Endodermal cell (in vitro differentiated cells): ENCODE results near the gene EXOC6. TPM values are rescaled to one million over a fixed set of nuclear protein-coding genes. Genes with fewer than 3 reads are reported as not detected.

Experiments
- DNase-seq: peaks from one replicate; pipeline ENCODE4 v3.0.0-alpha.2; 2017
- H3K27ac ChIP-seq: 2 replicates; pipeline ENCODE4 v1.5.1; 2013; ENCODE audit warnings: mild to moderate bottlenecking, low read depth, low read length, moderate library complexity
- H3K27me3 ChIP-seq: 2 replicates; pipeline ENCODE4 v1.6.1; 2013; ENCODE audit warnings: mild to moderate bottlenecking, low read length, moderate library complexity; ENCODE audit not compliant: insufficient read depth, control insufficient read depth, poor library complexity, severe bottlenecking
- H3K36me3 ChIP-seq: 2 replicates; pipeline ENCODE4 v1.7.0; 2013; ENCODE audit warnings: mild to moderate bottlenecking, low read length, moderate library complexity; ENCODE audit not compliant: control insufficient read depth, insufficient read depth
- H3K4me1 ChIP-seq: one replicate; pipeline ENCODE4 v1.7.0; 2013; ENCODE audit warnings: low read length; ENCODE audit not compliant: control insufficient read depth, insufficient read depth
- H3K4me3 ChIP-seq: 2 replicates; pipeline ENCODE4 v1.5.1; 2013; ENCODE audit warnings: mild to moderate bottlenecking, low read length, moderate library complexity
- H3K9ac ChIP-seq: 2 replicates; pipeline ENCODE4 v1.6.1; 2013; ENCODE audit warnings: mild to moderate bottlenecking, low read length, moderate library complexity; ENCODE audit not compliant: poor library complexity, severe bottlenecking; ENCODE audit errors: extremely low read depth
- H3K9me3 ChIP-seq: 2 replicates; pipeline ENCODE4 v1.6.1; 2013; ENCODE audit warnings: mild to moderate bottlenecking, low read length, moderate library complexity; ENCODE audit not compliant: control insufficient read depth
- H3K27ac Mint-ChIP-seq: 2 replicates; pipeline ENCODE4 v1.8.0; 2020; ENCODE audit warnings: mixed read lengths
- H3K27me3 Mint-ChIP-seq: 2 replicates; pipeline ENCODE4 v1.8.0; 2021; ENCODE audit warnings: mild to moderate bottlenecking, mixed read lengths; ENCODE audit not compliant: insufficient read depth
- H3K36me3 Mint-ChIP-seq: 2 replicates; pipeline ENCODE4 v1.8.0; 2020; ENCODE audit warnings: low read depth, mixed read lengths
- H3K4me1 Mint-ChIP-seq: 2 replicates; pipeline ENCODE4 v1.8.0; 2020; ENCODE audit warnings: mixed read lengths
- H3K4me3 Mint-ChIP-seq: 2 replicates; pipeline ENCODE4 v1.8.0; 2020; ENCODE audit warnings: mild to moderate bottlenecking, moderate library complexity, mixed read lengths
- H3K9me3 Mint-ChIP-seq: 2 replicates; pipeline ENCODE4 v1.8.0; 2020; ENCODE audit warnings: mild to moderate bottlenecking, mixed read lengths
- WGBS, 2 experiments: methylation state at CpG; one replicate each; pipeline versions ENCODE4 v1.1.5 to v1.1.7; 2013; ENCODE audit warnings: missing lambda C conversion rate in 2 of 2, mixed read lengths in 1 of 2; ENCODE audit not compliant: insufficient coverage in 1 of 2, insufficient read length in 1 of 2; 5-methylcytosine and 5-hydroxymethylcytosine counted together
- total RNA-seq, 2 donors: library from RNA; stranded (reverse); fragmentation: NEBNext Ultra II Directional in 1 of 2; extraction: Animal tissue kit (Norgen Biotek cat#: 25700) in 1 of 2; gene quantifications; 2 replicates in 1 of 2; 3 replicates in 1 of 2; pipeline ENCODE4 v1.2.1, GENCODE V29; 2021
- TF ChIP-seq, protein P1 (sequence below): fragments of 200-600 bp; sonication (generic); conservative IDR thresholded peaks from 2 replicates; pipeline ENCODE4 v1.5.0; 2021; ENCODE audit warnings: antibody characterized with exemption, mild to moderate bottlenecking

Gene EXOC6
- total RNA-seq, 2 donors from 2014 or later, result 12.1 to 21.3 TPM

DNA sequence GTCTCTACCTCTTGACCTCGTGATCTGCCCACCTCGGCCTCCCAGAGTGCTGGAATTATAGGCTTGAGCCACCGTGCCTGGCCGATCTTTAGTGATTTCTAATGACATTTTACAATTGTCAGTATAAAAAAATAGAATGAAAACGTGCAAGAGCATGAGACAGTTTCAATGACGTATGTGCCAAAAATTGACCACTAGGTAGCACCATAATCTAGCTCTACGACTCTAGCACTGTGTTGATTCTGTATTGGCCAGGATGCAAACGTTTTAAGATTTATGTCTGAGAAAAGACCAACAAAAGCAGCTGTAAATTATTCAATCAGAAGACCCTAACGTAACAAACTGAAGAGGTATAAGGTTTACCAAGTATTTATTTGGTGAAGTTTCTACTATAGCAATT is 25.4 kb upstream of the EXOC6 start:
- Histone ChIP-seq H3K9ac (no peak overlapping the region), H3K27me3 (no peaks in the 10 kb centered on the region), H3K4me1 (peaks cover 2% of the 10 kb centered on the region), H3K36me3 (no peaks in the 10 kb centered on the region), H3K4me3 (no peak overlapping the region), H3K27ac (no peak overlapping the region), H3K9me3 (peaks cover 4% of the 10 kb centered on the region)
- WGBS, 2 experiments, result 95 to 96% methylated on average over 7 to 9 of the region's 9 CpGs
- no peak overlapping the region for H3K27ac Mint-ChIP-seq
- no peaks in the 10 kb centered on the region for H3K36me3 Mint-ChIP-seq
- no peaks in the 10 kb centered on the region for H3K27me3 Mint-ChIP-seq
- TF ChIP-seq, protein P1, sequence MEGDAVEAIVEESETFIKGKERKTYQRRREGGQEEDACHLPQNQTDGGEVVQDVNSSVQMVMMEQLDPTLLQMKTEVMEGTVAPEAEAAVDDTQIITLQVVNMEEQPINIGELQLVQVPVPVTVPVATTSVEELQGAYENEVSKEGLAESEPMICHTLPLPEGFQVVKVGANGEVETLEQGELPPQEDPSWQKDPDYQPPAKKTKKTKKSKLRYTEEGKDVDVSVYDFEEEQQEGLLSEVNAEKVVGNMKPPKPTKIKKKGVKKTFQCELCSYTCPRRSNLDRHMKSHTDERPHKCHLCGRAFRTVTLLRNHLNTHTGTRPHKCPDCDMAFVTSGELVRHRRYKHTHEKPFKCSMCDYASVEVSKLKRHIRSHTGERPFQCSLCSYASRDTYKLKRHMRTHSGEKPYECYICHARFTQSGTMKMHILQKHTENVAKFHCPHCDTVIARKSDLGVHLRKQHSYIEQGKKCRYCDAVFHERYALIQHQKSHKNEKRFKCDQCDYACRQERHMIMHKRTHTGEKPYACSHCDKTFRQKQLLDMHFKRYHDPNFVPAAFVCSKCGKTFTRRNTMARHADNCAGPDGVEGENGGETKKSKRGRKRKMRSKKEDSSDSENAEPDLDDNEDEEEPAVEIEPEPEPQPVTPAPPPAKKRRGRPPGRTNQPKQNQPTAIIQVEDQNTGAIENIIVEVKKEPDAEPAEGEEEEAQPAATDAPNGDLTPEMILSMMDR, result peak; percentile 38
- peaks cover 11% of the 10 kb centered on the region for H3K4me1 Mint-ChIP-seq
- peaks cover 3% of the 10 kb centered on the region for H3K9me3 Mint-ChIP-seq
- H3K4me3 Mint-ChIP-seq, result no peak overlapping the region
- DNase-seq, result no peak

DNA sequence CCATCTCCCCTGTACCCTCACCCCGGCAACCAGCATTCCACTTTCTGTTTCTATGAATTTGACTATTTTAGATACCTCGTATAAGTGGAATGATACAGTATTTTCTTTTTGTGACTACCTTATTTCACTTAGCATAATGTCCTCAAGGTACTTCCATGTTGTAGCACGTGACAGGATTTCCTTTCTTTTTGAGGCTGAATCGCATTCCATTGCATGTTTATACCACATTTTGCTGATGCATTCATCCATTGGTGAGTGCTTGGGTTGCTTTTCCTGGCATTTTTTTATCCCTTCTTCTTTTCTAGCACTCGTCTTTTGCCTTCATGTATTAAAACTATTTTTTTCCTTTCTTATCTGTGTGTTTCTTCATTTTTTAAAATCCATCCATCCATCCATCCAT is 22.3 kb upstream of the EXOC6 start:
- H3K27ac Mint-ChIP-seq, result no peak overlapping the region
- H3K4me3 Mint-ChIP-seq, result no peak overlapping the region
- H3K27me3 ChIP-seq, result no peaks in the 10 kb centered on the region
- TF ChIP-seq, protein P1, result no peak
- no peaks in the 10 kb centered on the region for H3K36me3 ChIP-seq
- H3K4me1 ChIP-seq, result peaks cover 3% of the 10 kb centered on the region
- peaks cover 20% of the 10 kb centered on the region for H3K4me1 Mint-ChIP-seq
- H3K27me3 Mint-ChIP-seq, result no peaks in the 10 kb centered on the region
- H3K9me3 Mint-ChIP-seq, result peaks cover 2% of the 10 kb centered on the region
- no peaks in the 10 kb centered on the region for H3K36me3 Mint-ChIP-seq
- H3K9ac ChIP-seq, result no peak overlapping the region
- no peak overlapping the region for H3K27ac ChIP-seq
- no peak overlapping the region for H3K4me3 ChIP-seq
- no peak for DNase-seq
- peaks cover 4% of the 10 kb centered on the region for H3K9me3 ChIP-seq
- 89 to 95% methylated on average over 5 of the region's 5 CpGs for WGBS, 2 experiments

DNA sequence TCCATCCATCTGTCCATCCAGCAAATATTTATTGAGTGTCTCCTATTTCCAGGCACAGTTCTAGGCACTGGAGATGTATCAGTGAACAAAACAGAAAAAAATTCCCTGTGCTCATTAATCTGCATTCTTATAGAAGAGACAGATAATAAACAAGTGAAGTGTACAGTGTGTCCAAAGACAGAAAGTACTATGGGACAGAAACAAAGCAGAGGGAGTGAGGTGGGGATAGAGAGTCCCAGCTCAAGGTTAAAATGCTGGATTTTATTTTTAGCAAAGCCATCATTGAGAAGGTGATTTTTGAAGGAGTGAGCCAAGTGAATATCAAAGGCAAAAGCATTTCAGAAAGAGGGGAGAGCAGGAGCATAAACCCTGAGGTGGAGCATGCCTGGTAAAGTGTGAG is 21.8 kb upstream of the EXOC6 start:
- peaks cover 3% of the 10 kb centered on the region for H3K4me1 ChIP-seq
- peaks cover 2% of the 10 kb centered on the region for H3K9me3 ChIP-seq
- H3K27me3 ChIP-seq, result no peaks in the 10 kb centered on the region
- H3K27ac Mint-ChIP-seq, result no peak overlapping the region
- H3K36me3 Mint-ChIP-seq, result no peaks in the 10 kb centered on the region
- TF ChIP-seq, protein P1, result no peak
- H3K9ac ChIP-seq, result no peak overlapping the region
- peaks cover 2% of the 10 kb centered on the region for H3K9me3 Mint-ChIP-seq
- no peaks in the 10 kb centered on the region for H3K27me3 Mint-ChIP-seq
- H3K36me3 ChIP-seq, result no peaks in the 10 kb centered on the region
- no peak overlapping the region for H3K4me3 ChIP-seq
- DNase-seq, result no peak
- peaks cover 20% of the 10 kb centered on the region for H3K4me1 Mint-ChIP-seq
- no peak overlapping the region for H3K4me3 Mint-ChIP-seq
- no peak overlapping the region for H3K27ac ChIP-seq
